ENCODE data around the gene PTPRN2. TPM values are rescaled to one million over a fixed set of nuclear protein-coding genes. Genes with fewer than 3 reads are reported as not detected.

Gene PTPRN2
- total RNA-seq, 1 donor from 2014 or later = 32.2 TPM

DNA sequence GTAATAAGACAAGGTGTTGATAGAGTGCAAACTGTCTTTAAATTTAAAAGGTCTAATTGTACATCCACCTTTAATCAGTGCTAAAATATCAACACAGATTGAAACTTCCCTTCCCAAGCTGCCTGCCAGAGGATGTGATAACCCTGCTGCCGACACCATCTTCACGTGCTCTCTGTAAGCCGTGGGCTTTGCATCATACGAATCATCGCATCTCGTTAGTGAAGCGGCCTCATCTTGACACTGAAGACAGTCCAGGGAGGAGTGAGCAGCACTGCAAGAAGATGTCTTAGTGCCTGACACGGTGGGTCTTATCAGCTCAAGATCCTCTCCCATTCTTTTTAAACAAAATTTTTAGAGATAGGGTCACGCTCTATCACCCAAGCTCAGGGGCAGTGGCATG is 518.8 kb downstream of the PTPRN2 start:
- TF ChIP-seq, protein P1, sequence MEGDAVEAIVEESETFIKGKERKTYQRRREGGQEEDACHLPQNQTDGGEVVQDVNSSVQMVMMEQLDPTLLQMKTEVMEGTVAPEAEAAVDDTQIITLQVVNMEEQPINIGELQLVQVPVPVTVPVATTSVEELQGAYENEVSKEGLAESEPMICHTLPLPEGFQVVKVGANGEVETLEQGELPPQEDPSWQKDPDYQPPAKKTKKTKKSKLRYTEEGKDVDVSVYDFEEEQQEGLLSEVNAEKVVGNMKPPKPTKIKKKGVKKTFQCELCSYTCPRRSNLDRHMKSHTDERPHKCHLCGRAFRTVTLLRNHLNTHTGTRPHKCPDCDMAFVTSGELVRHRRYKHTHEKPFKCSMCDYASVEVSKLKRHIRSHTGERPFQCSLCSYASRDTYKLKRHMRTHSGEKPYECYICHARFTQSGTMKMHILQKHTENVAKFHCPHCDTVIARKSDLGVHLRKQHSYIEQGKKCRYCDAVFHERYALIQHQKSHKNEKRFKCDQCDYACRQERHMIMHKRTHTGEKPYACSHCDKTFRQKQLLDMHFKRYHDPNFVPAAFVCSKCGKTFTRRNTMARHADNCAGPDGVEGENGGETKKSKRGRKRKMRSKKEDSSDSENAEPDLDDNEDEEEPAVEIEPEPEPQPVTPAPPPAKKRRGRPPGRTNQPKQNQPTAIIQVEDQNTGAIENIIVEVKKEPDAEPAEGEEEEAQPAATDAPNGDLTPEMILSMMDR (conservative IDR thresholded peaks at IDR 0.05) = no peak
- no peaks in the 10 kb centered on the region for H3K27me3 Mint-ChIP-seq (ENCODE audit: low read depth)
- no peak overlapping the region for H3K27ac Mint-ChIP-seq (ENCODE audit: unreplicated experiment)
- H3K36me3 Mint-ChIP-seq (ENCODE audit: low read depth) = peaks cover 12% of the 10 kb centered on the region
- no peaks in the 10 kb centered on the region for H3K9me3 Mint-ChIP-seq
- no peak for DNase-seq (ENCODE audit: low read depth, low spot score)
- H3K4me1 Mint-ChIP-seq = peaks cover 14% of the 10 kb centered on the region
- no peak overlapping the region for H3K4me3 Mint-ChIP-seq

DNA sequence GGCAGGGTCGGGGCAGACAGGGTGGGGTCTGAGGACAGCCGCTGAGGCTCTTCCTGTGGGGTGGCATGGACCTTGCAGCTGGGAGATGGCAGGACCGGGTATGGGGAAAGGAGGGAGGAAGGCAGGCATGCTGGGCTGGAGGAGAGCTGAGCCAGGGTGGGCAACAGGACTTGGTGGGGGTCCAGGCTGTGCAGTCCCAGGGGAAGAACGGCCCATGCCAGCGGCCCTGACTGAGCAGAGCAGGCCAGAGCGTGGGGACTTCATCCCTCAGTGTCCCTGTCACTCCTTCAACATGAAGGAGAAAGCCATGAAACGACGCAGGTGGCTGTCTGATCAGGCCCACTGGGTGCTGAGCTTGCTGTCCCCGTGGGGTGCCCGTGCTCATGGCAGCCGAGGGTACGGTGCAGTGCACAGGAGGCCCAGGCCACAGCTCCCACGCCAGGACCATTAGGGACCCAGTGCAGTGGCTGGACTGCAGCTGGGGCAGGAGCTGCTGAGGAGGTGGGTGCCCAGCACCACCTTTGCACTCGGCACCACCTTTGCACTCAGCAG is 519.6 kb downstream of the PTPRN2 start:
- Mint-ChIP-seq H3K4me1 (peaks cover 18% of the 10 kb centered on the region), H3K27me3 (ENCODE audit: low read depth) (no peaks in the 10 kb centered on the region), H3K4me3 (no peak overlapping the region), H3K36me3 (ENCODE audit: low read depth) (peaks cover 12% of the 10 kb centered on the region), H3K9me3 (no peaks in the 10 kb centered on the region), H3K27ac (ENCODE audit: unreplicated experiment) (no peak overlapping the region)
- no peak for DNase-seq (ENCODE audit: low read depth, low spot score)
- TF ChIP-seq, protein P1 (conservative IDR thresholded peaks at IDR 0.05) = no peak

DNA sequence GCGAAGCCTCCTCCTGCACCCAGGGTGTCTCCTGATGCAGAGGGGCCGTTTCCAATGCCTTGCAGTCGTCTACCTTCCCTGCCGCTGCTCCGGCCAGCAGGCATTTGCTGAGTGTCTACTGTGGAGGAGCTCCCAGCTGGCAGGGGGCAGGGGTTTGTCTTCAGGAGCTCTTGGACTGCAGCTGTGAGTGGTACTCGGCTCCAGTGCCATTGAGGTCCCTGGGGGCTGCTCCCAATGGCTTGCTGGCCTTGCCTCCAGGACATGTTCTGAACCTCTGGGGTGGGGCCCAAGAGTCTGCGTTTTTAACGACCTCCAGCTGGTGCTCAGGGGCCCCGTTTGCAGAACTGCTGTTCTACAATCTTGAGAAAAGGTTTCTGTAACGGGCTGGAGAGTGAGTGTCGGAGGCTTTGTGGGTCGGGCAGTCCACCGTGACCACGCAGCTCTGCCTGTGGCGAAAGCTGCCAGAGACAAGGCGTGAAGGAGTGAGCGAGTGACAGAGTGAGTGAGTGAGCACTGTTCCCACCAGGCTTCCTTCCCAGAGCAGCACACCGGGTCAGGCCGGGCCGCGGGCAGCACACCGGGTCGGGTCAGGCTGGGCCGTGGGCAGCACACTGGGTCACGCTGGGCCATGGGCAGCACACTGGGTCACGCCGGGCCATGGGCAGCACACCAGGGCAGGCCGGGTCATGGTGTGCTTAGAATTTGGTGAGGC is 520.2 kb downstream of the PTPRN2 start:
- Mint-ChIP-seq H3K9me3 (no peaks in the 10 kb centered on the region), H3K27ac (ENCODE audit: unreplicated experiment) (no peak overlapping the region), H3K27me3 (ENCODE audit: low read depth) (no peaks in the 10 kb centered on the region), H3K4me3 (no peak overlapping the region), H3K36me3 (ENCODE audit: low read depth) (peaks cover 12% of the 10 kb centered on the region), H3K4me1 (peaks cover 18% of the 10 kb centered on the region)
- TF ChIP-seq, protein P1 (conservative IDR thresholded peaks at IDR 0.05) = no peak
- DNase-seq (ENCODE audit: low read depth, low spot score) = no peak

DNA sequence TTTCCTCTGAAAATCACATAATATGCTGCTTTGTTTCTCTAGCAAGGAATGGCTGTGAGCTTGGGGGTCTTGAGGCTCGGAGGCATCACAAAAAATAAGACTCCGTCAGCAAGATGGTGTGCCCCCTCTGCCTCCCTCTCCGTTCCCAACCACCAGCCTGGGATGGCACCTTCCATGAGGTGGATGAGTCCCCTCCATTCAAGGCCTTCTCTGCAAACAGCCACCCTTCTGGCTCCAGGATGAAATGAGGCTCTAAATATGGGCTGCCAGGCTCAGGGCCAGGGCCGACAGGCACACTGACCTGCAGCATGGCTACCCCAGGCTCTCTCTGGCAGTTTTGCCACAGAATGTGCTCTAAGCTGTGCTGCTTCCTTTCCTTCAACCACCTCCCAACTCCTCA is 521.5 kb downstream of the PTPRN2 start:
- H3K9me3 Mint-ChIP-seq = no peaks in the 10 kb centered on the region
- TF ChIP-seq, protein P1 (conservative IDR thresholded peaks at IDR 0.05) = no peak
- peaks cover 18% of the 10 kb centered on the region for H3K4me1 Mint-ChIP-seq
- peak overlapping the region; percentile 3 for H3K27ac Mint-ChIP-seq (ENCODE audit: unreplicated experiment)
- H3K27me3 Mint-ChIP-seq (ENCODE audit: low read depth) = no peaks in the 10 kb centered on the region
- no peak overlapping the region for H3K4me3 Mint-ChIP-seq
- no peak for DNase-seq (ENCODE audit: low read depth, low spot score)
- H3K36me3 Mint-ChIP-seq (ENCODE audit: low read depth) = peaks cover 6% of the 10 kb centered on the region

DNA sequence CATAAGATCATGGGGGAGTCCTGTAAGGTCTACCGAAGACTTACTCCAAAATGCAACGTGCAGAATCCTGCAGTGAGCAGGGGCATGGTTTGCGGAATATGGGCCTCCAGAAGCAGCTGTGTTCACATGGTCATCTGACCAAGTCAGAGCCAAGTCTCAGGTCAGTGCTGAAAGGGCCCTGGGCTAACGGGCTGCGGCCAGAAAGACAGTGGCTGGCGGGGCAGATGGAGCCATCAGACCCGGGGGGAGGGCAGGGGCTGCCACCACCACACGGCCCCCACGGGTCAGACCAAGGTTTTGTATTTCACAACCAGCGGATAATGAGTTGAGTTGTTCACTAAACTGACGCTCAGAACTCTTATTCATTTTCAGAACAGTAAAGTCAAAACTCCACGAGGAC is 522.3 kb downstream of the PTPRN2 start:
- peaks cover 18% of the 10 kb centered on the region for H3K4me1 Mint-ChIP-seq
- TF ChIP-seq, protein P1 (conservative IDR thresholded peaks at IDR 0.05) = no peak
- no peak for DNase-seq (ENCODE audit: low read depth, low spot score)
- peaks cover 6% of the 10 kb centered on the region for H3K36me3 Mint-ChIP-seq (ENCODE audit: low read depth)
- no peak overlapping the region for H3K4me3 Mint-ChIP-seq
- no peak overlapping the region for H3K27ac Mint-ChIP-seq (ENCODE audit: unreplicated experiment)
- no peaks in the 10 kb centered on the region for H3K27me3 Mint-ChIP-seq (ENCODE audit: low read depth)
- no peaks in the 10 kb centered on the region for H3K9me3 Mint-ChIP-seq
